Uterus (tissue), 2 donors: ENCODE results near the gene CDKAL1.

Experiments used
- POLR2A ChIP-seq, 2 donors: fragments of 450-650 bp; IDR thresholded peaks; one replicate each; pipeline ENCODE4 v1.6.1; 2016; ENCODE audit warnings: antibody characterized with exemption in 2 of 2, mild to moderate bottlenecking in 1 of 2, moderate library complexity in 1 of 2
- TF ChIP-seq, protein P1 (sequence below), 4 experiments: fragments of 200-600 bp in 2 of 4; fragments of 450-650 bp in 2 of 4; sonication (generic) in 2 of 4; IDR thresholded peaks; one replicate each; pipeline ENCODE4 v1.5.1; 2016 to 2019; ENCODE audit warnings: antibody characterized with exemption in 4 of 4, mild to moderate bottlenecking in 2 of 4, moderate library complexity in 1 of 4

GRCh38 chr6:20723236-20723635 is 189.0 kb downstream of the CDKAL1 start:
- TF ChIP-seq, protein P1, sequence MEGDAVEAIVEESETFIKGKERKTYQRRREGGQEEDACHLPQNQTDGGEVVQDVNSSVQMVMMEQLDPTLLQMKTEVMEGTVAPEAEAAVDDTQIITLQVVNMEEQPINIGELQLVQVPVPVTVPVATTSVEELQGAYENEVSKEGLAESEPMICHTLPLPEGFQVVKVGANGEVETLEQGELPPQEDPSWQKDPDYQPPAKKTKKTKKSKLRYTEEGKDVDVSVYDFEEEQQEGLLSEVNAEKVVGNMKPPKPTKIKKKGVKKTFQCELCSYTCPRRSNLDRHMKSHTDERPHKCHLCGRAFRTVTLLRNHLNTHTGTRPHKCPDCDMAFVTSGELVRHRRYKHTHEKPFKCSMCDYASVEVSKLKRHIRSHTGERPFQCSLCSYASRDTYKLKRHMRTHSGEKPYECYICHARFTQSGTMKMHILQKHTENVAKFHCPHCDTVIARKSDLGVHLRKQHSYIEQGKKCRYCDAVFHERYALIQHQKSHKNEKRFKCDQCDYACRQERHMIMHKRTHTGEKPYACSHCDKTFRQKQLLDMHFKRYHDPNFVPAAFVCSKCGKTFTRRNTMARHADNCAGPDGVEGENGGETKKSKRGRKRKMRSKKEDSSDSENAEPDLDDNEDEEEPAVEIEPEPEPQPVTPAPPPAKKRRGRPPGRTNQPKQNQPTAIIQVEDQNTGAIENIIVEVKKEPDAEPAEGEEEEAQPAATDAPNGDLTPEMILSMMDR (IDR thresholded peaks at IDR 0.05), result no peak
- no peak for TF ChIP-seq POLR2A (IDR thresholded peaks at IDR 0.05)
